GM12878 (cell line): ENCODE measurements around the gene MPHOSPH9. TPM values are rescaled to one million over a fixed set of nuclear protein-coding genes. Genes with fewer than 3 reads are reported as not detected.

Experiments used
- ATAC-seq: fragments of 200-7000 bp; cut with Tn5 transposase; 3 replicates; pipeline ENCODE4 v1.9.1; 2020; ENCODE audit warnings: mild to moderate bottlenecking, moderate library complexity
- BruUV-seq: library from RNA; stranded (reverse); fragments of 400-500 nt; replicated peaks from 2 replicates; lab custom pipeline; 2021; lab: Mats Ljungman, UMichigan
- CTCF ChIA-PET: fragments of 300-600 bp; sonication (Branson Sonifier 250); formaldehyde crosslinking; extraction: SDS; loops from one replicate; lab custom pipeline; 2021; ENCODE audit warnings: inconsistent platforms; lab: Yijun Ruan, JAX
- POLR2A ChIA-PET: fragments of 350-600 bp; formaldehyde crosslinking; extraction: SDS; loops from one replicate; lab custom pipeline; 2021; ENCODE audit warnings: inconsistent platforms; lab: Charles Lee
- RAD21 ChIA-PET: fragments of 300-600 bp; sonication (Branson Sonifier 250); formaldehyde crosslinking; loops from one replicate; lab custom pipeline; 2023; ENCODE audit warnings: antibody characterized with exemption; ENCODE audit not compliant: unreplicated experiment; lab: Charles Lee
- SMC1A ChIA-PET: fragments of 300-600 bp; sonication (Branson Sonifier 250); formaldehyde crosslinking; loops from one replicate; lab custom pipeline; 2023; ENCODE audit not compliant: unreplicated experiment, uncharacterized antibody; lab: Charles Lee
- DNase-seq: peaks from one replicate; pipeline ENCODE4 v3.0.0-alpha.2; 2011; ENCODE audit warnings: low read depth, low spot score
- FAIRE-seq: peaks from 3 replicates; lab custom pipeline; 2011; peaks lifted over from hg19 to GRCh38; lab: Jason Lieb, UNC
- H2AFZ ChIP-seq: 2 replicates; pipeline ENCODE4 v1.6.0; 2011; ENCODE audit warnings: low read depth, low read length, control low read depth; ENCODE audit not compliant: control insufficient read depth
- H3K27ac ChIP-seq: 2 replicates; pipeline ENCODE4 v1.5.1; 2011; ENCODE audit warnings: control low read depth; ENCODE audit not compliant: control insufficient read depth, insufficient read depth
- H3K27me3 ChIP-seq, 2 experiments: replicated peaks in 1 of 2; 2 replicates each; pipeline versions ENCODE4 v1.6.0 to v1.6.1; 2011; ENCODE audit warnings: low read length in 1 of 2; ENCODE audit not compliant: control insufficient read depth in 2 of 2, insufficient read depth in 2 of 2
- H3K36me3 ChIP-seq, 2 experiments: 2 replicates each; pipeline ENCODE4 v1.5.1; 2011; ENCODE audit warnings: low read length in 1 of 2; ENCODE audit not compliant: control insufficient read depth in 2 of 2, insufficient read depth in 2 of 2
- H3K4me1 ChIP-seq: 2 replicates; pipeline ENCODE4 v1.6.1; 2011; ENCODE audit warnings: mild to moderate bottlenecking, low read length, moderate library complexity, mixed read lengths; ENCODE audit not compliant: control insufficient read depth, insufficient read depth
- H3K4me2 ChIP-seq: 2 replicates; pipeline ENCODE4 v1.6.0; 2011; ENCODE audit warnings: control low read depth; ENCODE audit not compliant: control insufficient read depth, insufficient read depth
- H3K4me3 ChIP-seq: fragments of 200-600 bp; sonication (generic); 2 replicates; pipeline ENCODE4 v1.5.1; 2016
- H3K79me2 ChIP-seq: 2 replicates; pipeline ENCODE4 v1.6.0; 2011; ENCODE audit warnings: low read length; ENCODE audit not compliant: control insufficient read depth, insufficient read depth
- H3K9ac ChIP-seq: 2 replicates; pipeline ENCODE4 v1.8.0; 2011; ENCODE audit warnings: low read length, control low read depth, mixed read lengths; ENCODE audit not compliant: control insufficient read depth, insufficient read depth
- H3K9me3 ChIP-seq: replicated peaks from 3 replicates; pipeline ENCODE4 v1.5.1; 2011; ENCODE audit warnings: mild to moderate bottlenecking, low read length; ENCODE audit not compliant: control insufficient read depth, insufficient read depth
- H4K20me1 ChIP-seq: 2 replicates; pipeline ENCODE4 v1.6.0; 2011; ENCODE audit not compliant: control insufficient read depth, insufficient read depth
- TCF7 ChIP-seq: IDR thresholded peaks from 2 replicates; pipeline ENCODE4 v1.6.1; 2014; ENCODE audit warnings: antibody characterized with exemption, borderline replicate concordance
- WGBS: methylation state at CpG from one replicate; pipeline ENCODE4 v1.1.6; 2016; ENCODE audit warnings: low lambda C conversion rate; ENCODE audit not compliant: insufficient replicate concordance, insufficient coverage; ENCODE audit errors: missing lambda C conversion rate; 5-methylcytosine and 5-hydroxymethylcytosine counted together
- in situ Hi-C: fragments of 300-500 bp; cut with MboI; formaldehyde crosslinking; loops from 9 replicates; pipeline ENCODE4 v1.14.3; 2018; ENCODE audit warnings: mixed read lengths
- intact Hi-C: fragments of 100-400 bp; cut with micrococcal nuclease; formaldehyde crosslinking; loops from one replicate; pipeline ENCODE4 v1.14.2; 2022; ENCODE audit not compliant: unreplicated experiment
- polyA plus RNA-seq, 11 experiments: library from polyadenylated mRNA; depleted of rRNA in 4 of 11; unstranded in 6 of 11; stranded (reverse) in 5 of 11; fragments of >200 nt; fragmentation: Nextera tagmentation in 4 of 11; fragmentation: Illumina TruSeq in 1 of 11; extraction: Ambion mirVana in 4 of 11; extraction: Trizol in 1 of 11; gene quantifications; 1 replicate in 1 of 11; 2 replicates in 10 of 11; pipeline versions ENCODE4 v1.2.1 to v1.2.3, GENCODE V29; 2011 to 2016; ENCODE audit warnings: inconsistent platforms in 2 of 11, missing spikeins in 2 of 11, low read depth in 1 of 11
- total RNA-seq, 4 experiments: library from RNA; depleted of rRNA in 3 of 4; stranded (reverse); fragments of >200 nt in 3 of 4; fragmentation: Illumina TruSeq in 1 of 4; extraction: Trizol in 1 of 4; gene quantifications; 2 replicates each; pipeline versions ENCODE4 v1.2.1 to v1.2.3, GENCODE V29; 2013 to 2021
- TF ChIP-seq, protein P1 (sequence below): IDR thresholded peaks from 2 replicates; pipeline ENCODE4 v1.6.1; 2012; ENCODE audit warnings: low read length, inconsistent platforms
- TF ChIP-seq, protein P2 (sequence below): fragments of 450-650 bp; IDR thresholded peaks from 2 replicates; pipeline ENCODE4 v1.6.1; 2016; ENCODE audit warnings: mild to moderate bottlenecking
- TF ChIP-seq, protein P3 (sequence below): fragments of 450-650 bp; IDR thresholded peaks from 2 replicates; pipeline ENCODE4 v1.6.1; 2017; ENCODE audit warnings: antibody characterized with exemption, mild to moderate bottlenecking, moderate library complexity

MPHOSPH9 gene
- total and polyA plus RNA-seq, 10 of the 15 experiments (the other 5 are each of a cell fraction or from before 2014, with no cell fraction given), result 11.5 to 72.2 (median 45.7) TPM

DNA sequence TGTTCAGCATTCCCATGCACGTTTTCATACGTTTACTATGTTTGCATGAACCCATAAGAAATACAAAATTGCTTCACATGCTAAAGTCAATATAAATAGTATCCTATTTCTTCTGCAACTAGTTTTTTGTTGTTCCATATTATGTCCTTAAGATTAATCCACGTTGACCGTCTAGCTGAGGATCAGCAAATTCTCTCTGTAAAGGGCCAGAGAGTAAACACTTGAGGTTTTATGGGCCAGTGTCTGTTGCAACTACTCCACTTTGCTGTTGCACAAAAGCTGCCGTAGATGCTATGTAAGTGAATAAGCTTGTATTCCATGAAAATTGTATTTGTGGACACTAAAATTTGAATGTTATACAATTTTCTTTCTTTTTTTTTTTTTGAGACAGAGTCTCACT lies 61.0 kb downstream of the MPHOSPH9 start:
- H3K27ac ChIP-seq, result no peak overlapping the region
- no peak overlapping the region for H3K9ac ChIP-seq
- peaks cover 1 to 11% of the 10 kb centered on the region in 2 experiments; a peak in 3 of 4 replicates for H3K36me3 ChIP-seq
- ChIA-PET CTCF (no interaction called here), POLR2A (no interaction called here), RAD21 (no interaction called here), SMC1A (interaction anchor here (0.6 kb wide), 1 partner anchor 9 kb away, joined by 4 read pairs; no protein-coding TSS in a partner anchor)
- TF ChIP-seq, protein P1, sequence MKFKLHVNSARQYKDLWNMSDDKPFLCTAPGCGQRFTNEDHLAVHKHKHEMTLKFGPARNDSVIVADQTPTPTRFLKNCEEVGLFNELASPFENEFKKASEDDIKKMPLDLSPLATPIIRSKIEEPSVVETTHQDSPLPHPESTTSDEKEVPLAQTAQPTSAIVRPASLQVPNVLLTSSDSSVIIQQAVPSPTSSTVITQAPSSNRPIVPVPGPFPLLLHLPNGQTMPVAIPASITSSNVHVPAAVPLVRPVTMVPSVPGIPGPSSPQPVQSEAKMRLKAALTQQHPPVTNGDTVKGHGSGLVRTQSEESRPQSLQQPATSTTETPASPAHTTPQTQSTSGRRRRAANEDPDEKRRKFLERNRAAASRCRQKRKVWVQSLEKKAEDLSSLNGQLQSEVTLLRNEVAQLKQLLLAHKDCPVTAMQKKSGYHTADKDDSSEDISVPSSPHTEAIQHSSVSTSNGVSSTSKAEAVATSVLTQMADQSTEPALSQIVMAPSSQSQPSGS, result no peak
- TF ChIP-seq, protein P2, sequence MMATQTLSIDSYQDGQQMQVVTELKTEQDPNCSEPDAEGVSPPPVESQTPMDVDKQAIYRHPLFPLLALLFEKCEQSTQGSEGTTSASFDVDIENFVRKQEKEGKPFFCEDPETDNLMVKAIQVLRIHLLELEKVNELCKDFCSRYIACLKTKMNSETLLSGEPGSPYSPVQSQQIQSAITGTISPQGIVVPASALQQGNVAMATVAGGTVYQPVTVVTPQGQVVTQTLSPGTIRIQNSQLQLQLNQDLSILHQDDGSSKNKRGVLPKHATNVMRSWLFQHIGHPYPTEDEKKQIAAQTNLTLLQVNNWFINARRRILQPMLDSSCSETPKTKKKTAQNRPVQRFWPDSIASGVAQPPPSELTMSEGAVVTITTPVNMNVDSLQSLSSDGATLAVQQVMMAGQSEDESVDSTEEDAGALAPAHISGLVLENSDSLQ, result no peak
- TF ChIP-seq, protein P3, sequence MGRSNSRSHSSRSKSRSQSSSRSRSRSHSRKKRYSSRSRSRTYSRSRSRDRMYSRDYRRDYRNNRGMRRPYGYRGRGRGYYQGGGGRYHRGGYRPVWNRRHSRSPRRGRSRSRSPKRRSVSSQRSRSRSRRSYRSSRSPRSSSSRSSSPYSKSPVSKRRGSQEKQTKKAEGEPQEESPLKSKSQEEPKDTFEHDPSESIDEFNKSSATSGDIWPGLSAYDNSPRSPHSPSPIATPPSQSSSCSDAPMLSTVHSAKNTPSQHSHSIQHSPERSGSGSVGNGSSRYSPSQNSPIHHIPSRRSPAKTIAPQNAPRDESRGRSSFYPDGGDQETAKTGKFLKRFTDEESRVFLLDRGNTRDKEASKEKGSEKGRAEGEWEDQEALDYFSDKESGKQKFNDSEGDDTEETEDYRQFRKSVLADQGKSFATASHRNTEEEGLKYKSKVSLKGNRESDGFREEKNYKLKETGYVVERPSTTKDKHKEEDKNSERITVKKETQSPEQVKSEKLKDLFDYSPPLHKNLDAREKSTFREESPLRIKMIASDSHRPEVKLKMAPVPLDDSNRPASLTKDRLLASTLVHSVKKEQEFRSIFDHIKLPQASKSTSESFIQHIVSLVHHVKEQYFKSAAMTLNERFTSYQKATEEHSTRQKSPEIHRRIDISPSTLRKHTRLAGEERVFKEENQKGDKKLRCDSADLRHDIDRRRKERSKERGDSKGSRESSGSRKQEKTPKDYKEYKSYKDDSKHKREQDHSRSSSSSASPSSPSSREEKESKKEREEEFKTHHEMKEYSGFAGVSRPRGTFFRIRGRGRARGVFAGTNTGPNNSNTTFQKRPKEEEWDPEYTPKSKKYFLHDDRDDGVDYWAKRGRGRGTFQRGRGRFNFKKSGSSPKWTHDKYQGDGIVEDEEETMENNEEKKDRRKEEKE, result no peak
- no peak for TF ChIP-seq TCF7
- in situ Hi-C loops (no loop called here), intact Hi-C loops (no loop called here)
- H3K4me2 ChIP-seq, result no peak overlapping the region
- H4K20me1 ChIP-seq, result no peaks in the 10 kb centered on the region
- H3K4me1 ChIP-seq, result no peaks in the 10 kb centered on the region
- no peaks in the 10 kb centered on the region for H3K27me3 ChIP-seq
- DNase-seq (no peak), ATAC-seq (no peak), FAIRE-seq (no peak)
- no peaks in the 10 kb centered on the region for H3K9me3 ChIP-seq
- H2AFZ ChIP-seq, result no peak overlapping the region
- BruUV-seq, result no TSS peak
- H3K4me3 ChIP-seq, result no peak overlapping the region
- H3K79me2 ChIP-seq, result no peaks in the 10 kb centered on the region
- WGBS, result 85% methylated on average over 5 of the region's 5 CpGs
